ENCODE data around the gene PIGW. TPM values are rescaled to one million over a fixed set of nuclear protein-coding genes. Genes with fewer than 3 reads are reported as not detected.

The PIGW gene
- total and polyA plus RNA-seq, 2 of the 8 experiments (the other 6 are each of a cell fraction or from before 2014, with no cell fraction given), result 12.1 to 28.9 TPM

DNA sequence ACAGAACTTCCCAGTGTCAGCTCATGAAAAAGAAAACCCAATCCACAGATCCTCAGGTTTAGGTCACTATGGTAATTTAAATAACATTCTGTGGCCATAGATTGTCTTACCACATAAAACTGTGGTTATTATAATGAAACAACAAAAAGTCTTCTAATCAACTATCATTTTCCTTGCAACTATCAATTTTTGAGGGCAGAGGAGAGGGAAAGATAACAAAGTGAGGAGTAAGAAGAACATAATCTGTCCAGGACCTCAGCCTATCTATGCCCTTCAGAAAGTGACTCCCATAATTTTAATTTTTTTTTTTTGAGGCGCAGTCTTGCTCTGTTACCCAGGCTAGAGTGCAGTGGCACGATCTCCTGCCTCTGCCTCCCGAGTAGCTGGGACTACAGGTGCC is 5.9 kb downstream of the PIGW start (continued):
- TF ChIP-seq, protein P1, sequence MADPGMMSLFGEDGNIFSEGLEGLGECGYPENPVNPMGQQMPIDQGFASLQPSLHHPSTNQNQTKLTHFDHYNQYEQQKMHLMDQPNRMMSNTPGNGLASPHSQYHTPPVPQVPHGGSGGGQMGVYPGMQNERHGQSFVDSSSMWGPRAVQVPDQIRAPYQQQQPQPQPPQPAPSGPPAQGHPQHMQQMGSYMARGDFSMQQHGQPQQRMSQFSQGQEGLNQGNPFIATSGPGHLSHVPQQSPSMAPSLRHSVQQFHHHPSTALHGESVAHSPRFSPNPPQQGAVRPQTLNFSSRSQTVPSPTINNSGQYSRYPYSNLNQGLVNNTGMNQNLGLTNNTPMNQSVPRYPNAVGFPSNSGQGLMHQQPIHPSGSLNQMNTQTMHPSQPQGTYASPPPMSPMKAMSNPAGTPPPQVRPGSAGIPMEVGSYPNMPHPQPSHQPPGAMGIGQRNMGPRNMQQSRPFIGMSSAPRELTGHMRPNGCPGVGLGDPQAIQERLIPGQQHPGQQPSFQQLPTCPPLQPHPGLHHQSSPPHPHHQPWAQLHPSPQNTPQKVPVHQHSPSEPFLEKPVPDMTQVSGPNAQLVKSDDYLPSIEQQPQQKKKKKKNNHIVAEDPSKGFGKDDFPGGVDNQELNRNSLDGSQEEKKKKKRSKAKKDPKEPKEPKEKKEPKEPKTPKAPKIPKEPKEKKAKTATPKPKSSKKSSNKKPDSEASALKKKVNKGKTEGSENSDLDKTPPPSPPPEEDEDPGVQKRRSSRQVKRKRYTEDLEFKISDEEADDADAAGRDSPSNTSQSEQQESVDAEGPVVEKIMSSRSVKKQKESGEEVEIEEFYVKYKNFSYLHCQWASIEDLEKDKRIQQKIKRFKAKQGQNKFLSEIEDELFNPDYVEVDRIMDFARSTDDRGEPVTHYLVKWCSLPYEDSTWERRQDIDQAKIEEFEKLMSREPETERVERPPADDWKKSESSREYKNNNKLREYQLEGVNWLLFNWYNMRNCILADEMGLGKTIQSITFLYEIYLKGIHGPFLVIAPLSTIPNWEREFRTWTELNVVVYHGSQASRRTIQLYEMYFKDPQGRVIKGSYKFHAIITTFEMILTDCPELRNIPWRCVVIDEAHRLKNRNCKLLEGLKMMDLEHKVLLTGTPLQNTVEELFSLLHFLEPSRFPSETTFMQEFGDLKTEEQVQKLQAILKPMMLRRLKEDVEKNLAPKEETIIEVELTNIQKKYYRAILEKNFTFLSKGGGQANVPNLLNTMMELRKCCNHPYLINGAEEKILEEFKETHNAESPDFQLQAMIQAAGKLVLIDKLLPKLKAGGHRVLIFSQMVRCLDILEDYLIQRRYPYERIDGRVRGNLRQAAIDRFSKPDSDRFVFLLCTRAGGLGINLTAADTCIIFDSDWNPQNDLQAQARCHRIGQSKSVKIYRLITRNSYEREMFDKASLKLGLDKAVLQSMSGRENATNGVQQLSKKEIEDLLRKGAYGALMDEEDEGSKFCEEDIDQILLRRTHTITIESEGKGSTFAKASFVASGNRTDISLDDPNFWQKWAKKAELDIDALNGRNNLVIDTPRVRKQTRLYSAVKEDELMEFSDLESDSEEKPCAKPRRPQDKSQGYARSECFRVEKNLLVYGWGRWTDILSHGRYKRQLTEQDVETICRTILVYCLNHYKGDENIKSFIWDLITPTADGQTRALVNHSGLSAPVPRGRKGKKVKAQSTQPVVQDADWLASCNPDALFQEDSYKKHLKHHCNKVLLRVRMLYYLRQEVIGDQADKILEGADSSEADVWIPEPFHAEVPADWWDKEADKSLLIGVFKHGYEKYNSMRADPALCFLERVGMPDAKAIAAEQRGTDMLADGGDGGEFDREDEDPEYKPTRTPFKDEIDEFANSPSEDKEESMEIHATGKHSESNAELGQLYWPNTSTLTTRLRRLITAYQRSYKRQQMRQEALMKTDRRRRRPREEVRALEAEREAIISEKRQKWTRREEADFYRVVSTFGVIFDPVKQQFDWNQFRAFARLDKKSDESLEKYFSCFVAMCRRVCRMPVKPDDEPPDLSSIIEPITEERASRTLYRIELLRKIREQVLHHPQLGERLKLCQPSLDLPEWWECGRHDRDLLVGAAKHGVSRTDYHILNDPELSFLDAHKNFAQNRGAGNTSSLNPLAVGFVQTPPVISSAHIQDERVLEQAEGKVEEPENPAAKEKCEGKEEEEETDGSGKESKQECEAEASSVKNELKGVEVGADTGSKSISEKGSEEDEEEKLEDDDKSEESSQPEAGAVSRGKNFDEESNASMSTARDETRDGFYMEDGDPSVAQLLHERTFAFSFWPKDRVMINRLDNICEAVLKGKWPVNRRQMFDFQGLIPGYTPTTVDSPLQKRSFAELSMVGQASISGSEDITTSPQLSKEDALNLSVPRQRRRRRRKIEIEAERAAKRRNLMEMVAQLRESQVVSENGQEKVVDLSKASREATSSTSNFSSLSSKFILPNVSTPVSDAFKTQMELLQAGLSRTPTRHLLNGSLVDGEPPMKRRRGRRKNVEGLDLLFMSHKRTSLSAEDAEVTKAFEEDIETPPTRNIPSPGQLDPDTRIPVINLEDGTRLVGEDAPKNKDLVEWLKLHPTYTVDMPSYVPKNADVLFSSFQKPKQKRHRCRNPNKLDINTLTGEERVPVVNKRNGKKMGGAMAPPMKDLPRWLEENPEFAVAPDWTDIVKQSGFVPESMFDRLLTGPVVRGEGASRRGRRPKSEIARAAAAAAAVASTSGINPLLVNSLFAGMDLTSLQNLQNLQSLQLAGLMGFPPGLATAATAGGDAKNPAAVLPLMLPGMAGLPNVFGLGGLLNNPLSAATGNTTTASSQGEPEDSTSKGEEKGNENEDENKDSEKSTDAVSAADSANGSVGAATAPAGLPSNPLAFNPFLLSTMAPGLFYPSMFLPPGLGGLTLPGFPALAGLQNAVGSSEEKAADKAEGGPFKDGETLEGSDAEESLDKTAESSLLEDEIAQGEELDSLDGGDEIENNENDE (IDR thresholded peaks at IDR 0.05; ENCODE audit: insufficient replicate concordance, low read length), result no peak
- TF ChIP-seq SIN3A (conservative IDR thresholded peaks at IDR 0.05 in 1 of 2, IDR thresholded peaks at IDR 0.05 in 1 of 2; ENCODE audit: low read depth in 1 of 2, low read length in 2 of 2) (no peak), EGR1 (IDR thresholded peaks at IDR 0.05; ENCODE audit: borderline replicate concordance, low read depth, low read length) (no peak), JUN (IDR thresholded peaks at IDR 0.05; ENCODE audit: low read depth, low read length) (no peak), BCL11A (IDR thresholded peaks at IDR 0.05; ENCODE audit: low read depth in 2 of 2, low read length in 2 of 2) (no peak), TBP (IDR thresholded peaks at IDR 0.05; ENCODE audit: low read depth, low read length) (no peak), SRF (IDR thresholded peaks at IDR 0.05; ENCODE audit: low read depth, low read length) (no peak), POU5F1 (IDR thresholded peaks at IDR 0.05; ENCODE audit: low read depth, low read length) (no peak), CHD1 (IDR thresholded peaks at IDR 0.05; ENCODE audit: low read depth, low read length) (no peak)
- TF ChIP-seq, protein P2, sequence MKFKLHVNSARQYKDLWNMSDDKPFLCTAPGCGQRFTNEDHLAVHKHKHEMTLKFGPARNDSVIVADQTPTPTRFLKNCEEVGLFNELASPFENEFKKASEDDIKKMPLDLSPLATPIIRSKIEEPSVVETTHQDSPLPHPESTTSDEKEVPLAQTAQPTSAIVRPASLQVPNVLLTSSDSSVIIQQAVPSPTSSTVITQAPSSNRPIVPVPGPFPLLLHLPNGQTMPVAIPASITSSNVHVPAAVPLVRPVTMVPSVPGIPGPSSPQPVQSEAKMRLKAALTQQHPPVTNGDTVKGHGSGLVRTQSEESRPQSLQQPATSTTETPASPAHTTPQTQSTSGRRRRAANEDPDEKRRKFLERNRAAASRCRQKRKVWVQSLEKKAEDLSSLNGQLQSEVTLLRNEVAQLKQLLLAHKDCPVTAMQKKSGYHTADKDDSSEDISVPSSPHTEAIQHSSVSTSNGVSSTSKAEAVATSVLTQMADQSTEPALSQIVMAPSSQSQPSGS (IDR thresholded peaks at IDR 0.05; ENCODE audit: low read length), result no peak

Data from H1 (cell line).